Measurements from ENCODE around the gene PVRIG.
"Not testable (repeated sequence)": the region's sequence is repeated elsewhere in the genome, so short reads cannot be mapped to it uniquely, and the experiment has no call there.

Gene PVRIG

GRCh38 chr7:100210805-100211204 lies 8.9 kb upstream of the PVRIG start:
- Mint-ChIP-seq H3K4me1 (ENCODE audit: low read depth) (peaks cover 14% of the 10 kb centered on the region), H3K9me3 (no peaks in the 10 kb centered on the region), H3K27me3 (peaks cover 22% of the 10 kb centered on the region), H3K27ac (no peak overlapping the region), H3K36me3 (ENCODE audit: low read depth) (peaks cover 72% of the 10 kb centered on the region), H3K4me3 (no peak overlapping the region)
- intact Hi-C loops (cut with micrococcal nuclease) = no loop called here

- intact Hi-C loops (cut with micrococcal nuclease) = no loop called here
- peaks cover 22% of the 10 kb centered on the region for H3K27me3 Mint-ChIP-seq
- H3K4me1 Mint-ChIP-seq (ENCODE audit: low read depth) = peaks cover 14% of the 10 kb centered on the region
- peaks cover 69% of the 10 kb centered on the region for H3K36me3 Mint-ChIP-seq (ENCODE audit: low read depth)
- H3K9me3 Mint-ChIP-seq = no peaks in the 10 kb centered on the region
- H3K4me3 Mint-ChIP-seq = no peak overlapping the region
- peak overlapping the region; percentile 1 for H3K27ac Mint-ChIP-seq
Measured at GRCh38 chr7:100211342-100211780, 8.4 kb upstream of the PVRIG start.

- H3K27ac Mint-ChIP-seq = no peak overlapping the region
- peaks cover 22% of the 10 kb centered on the region for H3K27me3 Mint-ChIP-seq
- intact Hi-C loops (cut with micrococcal nuclease) = no loop called here
- peaks cover 63% of the 10 kb centered on the region for H3K36me3 Mint-ChIP-seq (ENCODE audit: low read depth)
- H3K9me3 Mint-ChIP-seq = no peaks in the 10 kb centered on the region
- no peak overlapping the region for H3K4me3 Mint-ChIP-seq
- peaks cover 22% of the 10 kb centered on the region for H3K4me1 Mint-ChIP-seq (ENCODE audit: low read depth)
Measured at GRCh38 chr7:100212631-100213286, 7.0 kb upstream of the PVRIG start.

GRCh38 chr7:100213672-100214071 lies 6.1 kb upstream of the PVRIG start:
- intact Hi-C loops (cut with micrococcal nuclease) = no loop called here
- Mint-ChIP-seq H3K27me3 (peaks cover 18% of the 10 kb centered on the region), H3K4me1 (ENCODE audit: low read depth) (peaks cover 20% of the 10 kb centered on the region), H3K4me3 (no peak overlapping the region), H3K9me3 (no peaks in the 10 kb centered on the region), H3K36me3 (ENCODE audit: low read depth) (peaks cover 60% of the 10 kb centered on the region), H3K27ac (no peak overlapping the region)

GRCh38 chr7:100214356-100214755 lies 5.4 kb upstream of the PVRIG start:
- H3K4me3 Mint-ChIP-seq; H3K9me3 Mint-ChIP-seq; H3K27ac Mint-ChIP-seq; intact Hi-C loops (cut with micrococcal nuclease): not testable (repeated sequence)
- H3K4me1 Mint-ChIP-seq (ENCODE audit: low read depth) = peaks cover 17% of the 10 kb centered on the region
- peaks cover 53% of the 10 kb centered on the region for H3K36me3 Mint-ChIP-seq (ENCODE audit: low read depth)
- peaks cover 13% of the 10 kb centered on the region for H3K27me3 Mint-ChIP-seq

- peaks cover 17% of the 10 kb centered on the region for H3K4me1 Mint-ChIP-seq (ENCODE audit: low read depth)
- H3K36me3 Mint-ChIP-seq (ENCODE audit: low read depth) = peaks cover 47% of the 10 kb centered on the region
- H3K4me3 Mint-ChIP-seq = no peak overlapping the region
- H3K9me3 Mint-ChIP-seq = no peaks in the 10 kb centered on the region
- H3K27me3 Mint-ChIP-seq = peaks cover 8% of the 10 kb centered on the region
- no peak overlapping the region for H3K27ac Mint-ChIP-seq
- intact Hi-C loops (cut with micrococcal nuclease) = no loop called here
Measured at GRCh38 chr7:100215895-100216294, 3.9 kb upstream of the PVRIG start.

- Mint-ChIP-seq H3K27ac (peak overlapping the region; percentile 8), H3K36me3 (ENCODE audit: low read depth) (peaks cover 29% of the 10 kb centered on the region)
- not testable (repeated sequence) for H3K27me3 Mint-ChIP-seq; H3K9me3 Mint-ChIP-seq; H3K4me1 Mint-ChIP-seq (ENCODE audit: low read depth); H3K4me3 Mint-ChIP-seq
- intact Hi-C loops (cut with micrococcal nuclease) = loop anchor here (1.0 kb wide), 1 partner anchor 85 kb away; no protein-coding TSS in a partner anchor
Measured at GRCh38 chr7:100217934-100218333, 1.8 kb upstream of the PVRIG start.

GRCh38 chr7:100219271-100219737 lies 445 bp upstream of the PVRIG start:
- Mint-ChIP-seq H3K27me3 (peaks cover 2% of the 10 kb centered on the region), H3K27ac (no peak overlapping the region), H3K9me3 (no peaks in the 10 kb centered on the region), H3K4me1 (ENCODE audit: low read depth) (peaks cover 8% of the 10 kb centered on the region), H3K4me3 (no peak overlapping the region), H3K36me3 (ENCODE audit: low read depth) (peaks cover 23% of the 10 kb centered on the region)
- intact Hi-C loops (cut with micrococcal nuclease) = no loop called here

GRCh38 chr7:100220586-100221230 lies 959 bp downstream of the PVRIG start:
- Mint-ChIP-seq H3K36me3 (ENCODE audit: low read depth) (peaks cover 9% of the 10 kb centered on the region), H3K9me3 (no peaks in the 10 kb centered on the region)
- intact Hi-C loops (cut with micrococcal nuclease) = no loop called here

GRCh38 chr7:100221231-100221718 lies 1.5 kb downstream of the PVRIG start:
- intact Hi-C loops (cut with micrococcal nuclease) = no loop called here
- H3K9me3 Mint-ChIP-seq = no peaks in the 10 kb centered on the region
- no peak overlapping the region for H3K4me3 Mint-ChIP-seq
- H3K36me3 Mint-ChIP-seq (ENCODE audit: low read depth) = peaks cover 7% of the 10 kb centered on the region
- H3K27me3 Mint-ChIP-seq = no peaks in the 10 kb centered on the region
- H3K27ac Mint-ChIP-seq = no peak overlapping the region
- H3K4me1 Mint-ChIP-seq (ENCODE audit: low read depth) = peaks cover 18% of the 10 kb centered on the region

More at GRCh38 chr7:100220586-100221230, 959 bp downstream of the PVRIG start:
- Mint-ChIP-seq H3K27ac (no peak overlapping the region), H3K4me3 (no peak overlapping the region), H3K4me1 (ENCODE audit: low read depth) (peaks cover 18% of the 10 kb centered on the region), H3K27me3 (no peaks in the 10 kb centered on the region)

GRCh38 chr7:100221767-100222444 lies 2.2 kb downstream of the PVRIG start:
- Mint-ChIP-seq H3K27me3 (no peaks in the 10 kb centered on the region), H3K36me3 (ENCODE audit: low read depth) (peaks cover 7% of the 10 kb centered on the region), H3K9me3 (no peaks in the 10 kb centered on the region), H3K27ac (no peak overlapping the region), H3K4me3 (no peak overlapping the region), H3K4me1 (ENCODE audit: low read depth) (peaks cover 18% of the 10 kb centered on the region)
- intact Hi-C loops (cut with micrococcal nuclease) = no loop called here

GRCh38 chr7:100222445-100223132 lies 2.8 kb downstream of the PVRIG start:
- Mint-ChIP-seq H3K4me1 (ENCODE audit: low read depth) (peaks cover 12% of the 10 kb centered on the region), H3K27me3 (no peaks in the 10 kb centered on the region), H3K36me3 (ENCODE audit: low read depth) (peaks cover 7% of the 10 kb centered on the region), H3K4me3 (no peak overlapping the region), H3K9me3 (no peaks in the 10 kb centered on the region), H3K27ac (no peak overlapping the region)
- intact Hi-C loops (cut with micrococcal nuclease) = no loop called here

GRCh38 chr7:100223376-100223927 lies 3.7 kb downstream of the PVRIG start:
- H3K4me3 Mint-ChIP-seq; H3K4me1 Mint-ChIP-seq (ENCODE audit: low read depth); H3K36me3 Mint-ChIP-seq (ENCODE audit: low read depth); intact Hi-C loops (cut with micrococcal nuclease); H3K9me3 Mint-ChIP-seq; H3K27ac Mint-ChIP-seq; H3K27me3 Mint-ChIP-seq: not testable (repeated sequence)

Measured in dendritic cell treated with granulocyte-macrophage colony-stimulating factor and Interleukin-4, amounts not matched to agents 40 ng/mL and 50 ng/mL, for 4 days (primary cell).